Kidney (tissue), 14 donors: ENCODE data around the gene PCDHGC4. TPM values are rescaled to one million over a fixed set of nuclear protein-coding genes. Genes with fewer than 3 reads are reported as not detected.

ENCODE experiments used
- DNase-seq, 5 donors: peaks; one replicate each; pipeline ENCODE4 v3.0.0-alpha.2; 2013 to 2020
- FAIRE-seq: peaks from 2 replicates; lab custom pipeline; 2012; peaks lifted over from hg19 to GRCh38; lab: Jason Lieb, UNC
- H3K27ac ChIP-seq, 2 donors: one replicate each; pipeline ENCODE4 v1.7.0; 2013; ENCODE audit warnings: low read depth in 2 of 2, low read length in 2 of 2, inconsistent platforms in 1 of 2
- H3K27me3 ChIP-seq: one replicate; pipeline ENCODE4 v1.7.1; 2013; ENCODE audit warnings: low read length, inconsistent platforms; ENCODE audit not compliant: control insufficient read depth, insufficient read depth
- H3K36me3 ChIP-seq, 3 donors: one replicate each; pipeline versions ENCODE4 v1.7.0 to v1.7.1; 2013; ENCODE audit warnings: low read length in 3 of 3, control low read depth in 1 of 3, inconsistent platforms in 1 of 3; ENCODE audit not compliant: insufficient read depth in 3 of 3, control insufficient read depth in 2 of 3
- H3K4me1 ChIP-seq, 3 donors: one replicate each; pipeline versions ENCODE4 v1.7.0 to v1.7.1; 2013; ENCODE audit warnings: low read length in 3 of 3, inconsistent platforms in 1 of 3, low read depth in 1 of 3; ENCODE audit not compliant: control insufficient read depth in 2 of 3, insufficient read depth in 2 of 3
- H3K4me3 ChIP-seq, 3 donors: one replicate each; pipeline versions ENCODE4 v1.7.0 to v1.8.1; 2013; ENCODE audit warnings: low read length in 3 of 3, control low read depth in 1 of 3, inconsistent platforms in 1 of 3
- H3K9ac ChIP-seq, 3 donors: one replicate each; pipeline versions ENCODE4 v1.7.0 to v1.7.1; 2013; ENCODE audit warnings: low read length in 3 of 3, control low read depth in 1 of 3, inconsistent platforms in 1 of 3
- H3K9me3 ChIP-seq, 3 donors: one replicate each; pipeline versions ENCODE4 v1.7.0 to v1.7.1; 2013; ENCODE audit warnings: low read length in 3 of 3, control low read depth in 1 of 3, inconsistent platforms in 1 of 3; ENCODE audit not compliant: control insufficient read depth in 2 of 3, insufficient read depth in 1 of 3
- CTCF ChIP-seq: IDR thresholded peaks from 3 replicates; pipeline ENCODE4 v1.5.1; 2012; ENCODE audit warnings: mild to moderate bottlenecking, moderate library complexity, borderline replicate concordance; ENCODE audit not compliant: insufficient read depth; ENCODE audit errors: extremely low read depth
- intact Hi-C: fragments of 100-400 bp; cut with DNase I; formaldehyde crosslinking; loops from one replicate; pipeline ENCODE4 v1.11.1; 2022
- polyA plus RNA-seq: library from polyadenylated mRNA; stranded (reverse); fragments of 350-450 nt; fragmentation: Illumina TruSeq; extraction: RNeasy Lipid Tissue Mini Kit (QIAGEN cat#74804); gene quantifications from one replicate; pipeline ENCODE4 v1.2.3, GENCODE V29; 2014; ENCODE audit warnings: low read depth, low replicate concordance; ENCODE audit not compliant: insufficient read depth
- total RNA-seq: library from RNA; stranded (reverse); fragmentation: NEBNext Ultra II Directional; extraction: Animal tissue kit (Norgen Biotek cat#: 25700); gene quantifications from one replicate; pipeline ENCODE4 v1.2.1, GENCODE V29; 2021
- donor health status: control.
- donor health status: control.
- donor health status: control.
- donor health status: control.
- donor health status: control.
- donor health status: DM: yes; HTN: yes; CAD: no.
- donor health status: Normal renal cell carcinoma (clear cell type).

Gene PCDHGC4
- total and polyA plus RNA-seq, 2 donors from 2014 or later = 1.5 TPM; not detected in 1

GRCh38 chr5:141521244-141521781 is 36.5 kb downstream of the PCDHGC4 start:
- intact Hi-C loops = no loop called here
- Histone ChIP-seq H3K4me3 (no peak overlapping the region), H3K4me1 (peaks cover 7 to 10% (median 10%) of the 10 kb centered on the region in 3 donors), H3K27ac (peak overlapping the region in 1 of 2 donors; percentile 36), H3K9me3 (no peaks in the 10 kb centered on the region), H3K36me3 (peaks cover 7 to 58% (median 31%) of the 10 kb centered on the region in 3 donors), H3K27me3 (no peaks in the 10 kb centered on the region), H3K9ac (no peak overlapping the region)
- FAIRE-seq = no peak
- DNase-seq = peak in 3 of 5 donors; percentile 59 to 94 (median 89)
- TF ChIP-seq CTCF = no peak

DNA sequence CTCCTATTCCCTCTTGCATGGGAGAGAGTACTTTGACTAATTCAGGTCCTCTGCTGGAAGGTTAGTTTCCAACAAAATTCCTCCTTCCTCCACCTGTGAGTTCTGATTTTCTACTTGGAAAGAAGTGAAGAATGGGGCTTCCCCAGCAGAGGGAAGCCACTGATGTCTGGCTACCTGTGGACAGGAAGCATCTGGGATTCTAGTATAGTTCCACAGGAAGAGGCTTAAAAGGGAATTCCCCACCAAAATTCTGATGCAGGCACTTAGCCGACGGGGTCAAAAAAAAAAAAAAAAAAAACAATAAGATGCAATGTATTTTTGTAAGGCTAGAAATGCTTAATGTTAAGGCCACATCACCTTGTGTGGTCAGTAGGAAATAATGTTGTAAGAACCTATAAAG is 37.5 kb downstream of the PCDHGC4 start:
- no peak for TF ChIP-seq CTCF
- intact Hi-C loops = no loop called here
- H3K9me3 ChIP-seq = no peaks in the 10 kb centered on the region
- peaks cover 7 to 52% (median 32%) of the 10 kb centered on the region in 3 donors for H3K36me3 ChIP-seq
- no peak overlapping the region for H3K4me3 ChIP-seq
- H3K4me1 ChIP-seq = peaks cover 7 to 10% (median 10%) of the 10 kb centered on the region in 3 donors
- no peak for FAIRE-seq
- no peak overlapping the region for H3K9ac ChIP-seq
- H3K27me3 ChIP-seq = no peaks in the 10 kb centered on the region
- DNase-seq = peak in 1 of 5 donors; percentile 4
- H3K27ac ChIP-seq = no peak overlapping the region

- intact Hi-C loops = no loop called here
- peak in 1 of 5 donors; percentile 15 for DNase-seq
- no peak for TF ChIP-seq CTCF
- Histone ChIP-seq H3K27ac (no peak overlapping the region), H3K36me3 (peaks cover 5 to 58% (median 38%) of the 10 kb centered on the region in 3 donors), H3K9me3 (no peaks in the 10 kb centered on the region), H3K27me3 (no peaks in the 10 kb centered on the region), H3K4me3 (no peak overlapping the region), H3K4me1 (peaks cover 9 to 10% (median 10%) of the 10 kb centered on the region in 3 donors), H3K9ac (no peak overlapping the region)
- no peak for FAIRE-seq
Observed at GRCh38 chr5:141523991-141524390, 39.2 kb downstream of the PCDHGC4 start.
